ENCODE results near the gene NUDC. TPM values are rescaled to one million over a fixed set of nuclear protein-coding genes. Genes with fewer than 3 reads are reported as not detected.
A peak's percentile ranks its signal among the peaks of the same experiment; 100 is the strongest.

The NUDC gene
- total and polyA plus RNA-seq, 2 of the 13 experiments (the other 11 are each of a cell fraction or from before 2014, with no cell fraction given): 34.7 to 104 TPM

- TF ChIP-seq FOXP4 (CRISPR knock-in tag; IDR thresholded peaks at IDR 0.05) (peak; percentile 89), NFKBIZ (CRISPR knock-in tag; IDR thresholded peaks at IDR 0.05) (0 out of 2 replicates have a peak, but pooled peaks have one; percentile 53), ZEB1 (IDR thresholded peaks at IDR 0.05; ENCODE audit: insufficient replicate concordance, low read depth) (peak; percentile 44), PAX8 (CRISPR knock-in tag; IDR thresholded peaks at IDR 0.05; ENCODE audit: borderline replicate concordance) (no peak), SKIL (CRISPR knock-in tag; IDR thresholded peaks at IDR 0.05; ENCODE audit: borderline replicate concordance) (peak; percentile 98), MATR3 (CRISPR knock-in tag; IDR thresholded peaks at IDR 0.05) (no peak), ZNF362 (CRISPR knock-in tag; IDR thresholded peaks at IDR 0.05; ENCODE audit: borderline replicate concordance) (peak; percentile 35; the same call in 1 of the 2 replicates), SATB2 (CRISPR knock-in tag; IDR thresholded peaks at IDR 0.05) (peak; percentile 77; the same call in 1 of the 2 replicates), ZNF644 (CRISPR knock-in tag; IDR thresholded peaks at IDR 0.05; ENCODE audit: low read depth) (no peak), ASH2L (IDR thresholded peaks at IDR 0.05; ENCODE audit: insufficient read length, low read depth, low read length) (peak; percentile 58), ZNF136 (CRISPR knock-in tag; IDR thresholded peaks at IDR 0.05; ENCODE audit: low read depth) (no peak), HOXA9 (CRISPR knock-in tag; IDR thresholded peaks at IDR 0.05; ENCODE audit: borderline replicate concordance) (no peak; the same call in 1 of the 2 replicates), ZNF33A (CRISPR knock-in tag; IDR thresholded peaks at IDR 0.05; ENCODE audit: borderline replicate concordance) (no peak), ZNF160 (CRISPR knock-in tag; IDR thresholded peaks at IDR 0.05) (peak; percentile 87), ZBTB25 (CRISPR knock-in tag; IDR thresholded peaks at IDR 0.05) (peak; percentile 93), IKZF5 (CRISPR knock-in tag; IDR thresholded peaks at IDR 0.05) (peak; percentile 78), HHEX (CRISPR knock-in tag; IDR thresholded peaks at IDR 0.05) (no peak), KLF16 (CRISPR knock-in tag; IDR thresholded peaks at IDR 0.05) (peak in 1 of 2 experiments; percentile 93; a peak in 1 of 4 replicates), ETS1 (CRISPR knock-in tag; IDR thresholded peaks at IDR 0.05) (peak; percentile 69; the same call in 1 of the 2 replicates), ZNF335 (CRISPR knock-in tag; IDR thresholded peaks at IDR 0.05) (no peak)
Measured at GRCh38 chr1:26993237-26994019, 71.9 kb downstream of the NUDC start, which contains the start of gene TRNP1 (continued).

Data from HepG2 (cell line).